ENCODE results near the gene TVP23C.

DNA sequence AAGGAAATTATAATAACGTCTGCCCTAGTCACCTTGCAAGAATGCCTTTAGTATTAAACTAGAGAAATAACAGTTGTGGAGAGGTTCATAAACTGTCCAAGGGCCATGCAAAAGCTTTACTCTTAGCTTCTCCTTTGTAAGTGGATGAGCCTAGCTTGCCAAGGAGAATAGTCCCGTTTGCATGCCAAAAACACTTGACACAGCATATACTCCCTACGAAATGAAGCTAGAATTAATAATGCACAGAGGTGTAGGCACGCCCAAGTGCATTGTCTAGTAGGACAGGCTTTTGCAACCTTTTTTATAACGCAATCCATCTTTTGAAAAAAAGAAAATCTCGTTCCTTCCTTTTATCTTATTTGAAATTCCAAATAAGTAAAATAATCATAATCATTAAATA is 83.1 kb downstream of the TVP23C start:
- TF ChIP-seq, protein P1, sequence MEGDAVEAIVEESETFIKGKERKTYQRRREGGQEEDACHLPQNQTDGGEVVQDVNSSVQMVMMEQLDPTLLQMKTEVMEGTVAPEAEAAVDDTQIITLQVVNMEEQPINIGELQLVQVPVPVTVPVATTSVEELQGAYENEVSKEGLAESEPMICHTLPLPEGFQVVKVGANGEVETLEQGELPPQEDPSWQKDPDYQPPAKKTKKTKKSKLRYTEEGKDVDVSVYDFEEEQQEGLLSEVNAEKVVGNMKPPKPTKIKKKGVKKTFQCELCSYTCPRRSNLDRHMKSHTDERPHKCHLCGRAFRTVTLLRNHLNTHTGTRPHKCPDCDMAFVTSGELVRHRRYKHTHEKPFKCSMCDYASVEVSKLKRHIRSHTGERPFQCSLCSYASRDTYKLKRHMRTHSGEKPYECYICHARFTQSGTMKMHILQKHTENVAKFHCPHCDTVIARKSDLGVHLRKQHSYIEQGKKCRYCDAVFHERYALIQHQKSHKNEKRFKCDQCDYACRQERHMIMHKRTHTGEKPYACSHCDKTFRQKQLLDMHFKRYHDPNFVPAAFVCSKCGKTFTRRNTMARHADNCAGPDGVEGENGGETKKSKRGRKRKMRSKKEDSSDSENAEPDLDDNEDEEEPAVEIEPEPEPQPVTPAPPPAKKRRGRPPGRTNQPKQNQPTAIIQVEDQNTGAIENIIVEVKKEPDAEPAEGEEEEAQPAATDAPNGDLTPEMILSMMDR (conservative IDR thresholded peaks at IDR 0.05; ENCODE audit: low read length), result no peak
- no peak for TF ChIP-seq EZH2phosphoT487 (IDR thresholded peaks at IDR 0.05; ENCODE audit: borderline replicate concordance)
